CD4-positive, alpha-beta T cell treated with Interleukin-10 for 1 hour (primary cell): ENCODE results near the gene TRAPPC2.
"Not testable (repeated sequence)": the region's sequence is repeated elsewhere in the genome, so short reads cannot be mapped to it uniquely, and the experiment has no call there.

ENCODE experiments used
- DNase-seq: peaks from one replicate; pipeline ENCODE4 v3.0.0-alpha.2; 2020

Gene TRAPPC2

DNA sequence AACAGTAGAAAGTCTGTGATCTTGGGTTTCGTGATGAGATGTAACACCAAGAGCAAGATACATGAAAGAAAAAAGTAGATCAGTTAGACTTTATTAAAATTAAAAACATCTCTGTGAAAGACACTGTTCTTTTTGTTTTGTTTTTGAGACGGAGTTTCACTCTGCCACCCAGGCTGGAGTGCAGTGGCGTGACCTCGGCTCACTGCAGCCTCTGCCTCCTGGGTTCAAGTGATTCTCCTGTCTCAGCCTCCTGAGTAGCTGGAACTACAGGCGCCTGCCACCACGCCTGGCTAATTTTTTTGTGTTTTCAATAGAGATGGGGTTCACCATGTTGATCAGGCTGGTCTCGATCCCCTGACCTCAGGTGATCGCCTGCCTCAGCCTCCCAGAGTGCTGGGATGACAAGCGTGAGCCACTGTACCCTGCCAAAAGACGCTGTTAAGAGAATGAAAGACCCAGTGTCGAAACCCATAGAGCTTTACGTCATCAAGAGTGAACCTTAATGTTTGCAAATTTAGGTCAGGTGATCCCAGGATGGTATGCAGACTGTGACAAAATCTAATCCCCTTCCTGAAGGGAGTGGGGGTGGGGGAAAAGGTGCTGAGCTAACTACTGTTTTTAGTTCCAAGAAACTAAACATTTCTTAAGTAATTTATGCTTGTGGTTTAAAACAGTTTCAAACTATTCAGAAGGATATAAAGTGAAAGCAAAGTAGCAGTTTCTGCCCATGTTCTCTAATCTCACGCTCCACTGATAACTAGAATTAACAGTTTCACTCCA is 8.2 kb upstream of the TRAPPC2 start:
- DNase-seq = peak; percentile 76

DNA sequence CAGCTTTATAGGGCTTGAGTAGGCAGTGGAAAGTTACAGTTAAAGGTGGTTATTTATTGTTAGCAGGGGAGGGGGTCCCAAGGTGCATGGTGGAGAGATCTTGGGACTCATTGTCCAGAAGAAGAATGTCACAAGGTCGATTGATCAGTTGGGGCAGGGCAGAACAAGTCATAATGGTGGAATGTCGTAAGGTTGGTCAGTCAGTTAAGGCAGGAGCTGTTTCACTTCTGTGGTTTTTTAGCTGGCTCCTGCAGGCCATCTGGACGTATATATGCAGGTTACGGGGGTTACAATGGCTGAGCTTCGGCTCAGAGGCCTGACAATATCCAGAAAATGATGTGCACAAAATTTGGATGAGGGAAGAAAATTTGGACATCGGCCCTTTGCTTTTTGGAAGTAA is 7.3 kb upstream of the TRAPPC2 start:
- no peak for DNase-seq

DNA sequence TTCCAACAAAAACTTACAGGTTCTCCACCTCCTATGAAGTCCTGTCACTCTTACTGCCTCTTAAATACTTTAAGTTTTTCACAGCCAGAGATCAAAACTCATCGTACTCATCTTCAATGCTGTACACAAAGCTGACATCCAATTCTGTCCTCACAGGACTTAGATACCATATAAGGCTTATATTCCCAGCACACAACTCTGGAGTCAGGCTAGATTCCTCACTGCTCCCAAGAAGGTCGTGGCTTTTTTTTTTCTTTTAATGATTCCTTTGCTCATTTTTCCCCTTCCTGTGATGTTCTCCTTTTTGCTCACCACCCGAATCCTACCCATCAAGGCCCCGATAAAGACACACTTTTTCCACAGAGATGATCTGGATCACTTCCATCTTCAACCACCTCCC is 914 bp downstream of the TRAPPC2 start:
- no peak for DNase-seq

DNA sequence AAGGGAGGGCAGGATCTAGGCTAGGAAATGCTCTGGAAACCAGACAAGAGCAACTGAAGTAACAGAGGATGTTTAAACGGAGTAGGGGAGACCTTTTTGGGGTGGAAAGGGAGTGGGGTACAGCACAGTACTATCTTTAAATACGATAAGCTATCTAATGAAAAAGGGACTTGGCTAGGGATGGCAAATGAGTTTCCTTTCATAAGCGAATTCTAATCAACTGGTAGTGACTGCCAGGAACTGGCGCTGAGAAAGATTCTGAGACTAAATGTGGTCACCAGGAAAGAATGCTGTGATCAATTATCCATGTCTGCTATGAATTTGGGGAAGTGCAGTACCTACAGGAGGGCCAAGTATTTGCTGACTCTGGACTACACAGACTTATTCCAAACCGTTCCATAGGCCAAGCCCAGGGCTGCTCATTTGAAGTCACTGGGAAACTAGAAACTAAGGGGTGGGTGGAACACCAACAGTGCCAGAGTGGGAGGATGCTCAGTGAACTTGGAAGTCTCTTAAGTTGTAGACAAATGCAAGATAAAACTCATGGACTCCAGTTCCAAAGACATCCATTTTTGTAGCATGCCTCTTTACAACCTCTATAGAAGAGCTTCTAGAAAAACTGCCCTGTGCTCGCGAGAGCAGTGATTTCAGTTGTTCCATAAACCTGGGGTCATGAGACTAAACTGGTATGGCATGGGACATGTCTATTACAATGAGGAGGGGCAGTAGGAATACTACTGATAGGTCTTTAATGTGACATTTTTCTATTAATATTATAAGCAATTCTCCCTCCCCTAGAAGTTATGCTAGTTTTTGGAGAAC is 2.0 kb downstream of the TRAPPC2 start:
- DNase-seq = no peak

DNA sequence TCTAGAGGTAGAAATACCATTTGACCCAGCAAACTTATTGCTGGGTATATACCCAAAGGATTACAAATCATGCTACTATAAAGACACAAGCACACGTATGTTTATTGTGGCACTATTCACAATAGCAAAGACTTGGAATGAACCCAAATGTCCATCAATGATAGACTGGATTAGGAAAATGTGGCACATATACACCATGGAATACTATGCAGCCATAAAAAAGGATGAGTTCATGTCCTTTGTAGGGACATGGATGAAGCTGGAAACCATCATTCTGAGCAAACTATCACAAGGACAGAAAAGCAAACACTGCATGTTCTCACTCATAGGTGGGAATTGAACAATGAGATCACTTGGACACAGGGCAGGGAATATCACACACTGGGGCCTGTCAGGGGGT is 3.9 kb downstream of the TRAPPC2 start:
- not testable (repeated sequence) for DNase-seq

DNA sequence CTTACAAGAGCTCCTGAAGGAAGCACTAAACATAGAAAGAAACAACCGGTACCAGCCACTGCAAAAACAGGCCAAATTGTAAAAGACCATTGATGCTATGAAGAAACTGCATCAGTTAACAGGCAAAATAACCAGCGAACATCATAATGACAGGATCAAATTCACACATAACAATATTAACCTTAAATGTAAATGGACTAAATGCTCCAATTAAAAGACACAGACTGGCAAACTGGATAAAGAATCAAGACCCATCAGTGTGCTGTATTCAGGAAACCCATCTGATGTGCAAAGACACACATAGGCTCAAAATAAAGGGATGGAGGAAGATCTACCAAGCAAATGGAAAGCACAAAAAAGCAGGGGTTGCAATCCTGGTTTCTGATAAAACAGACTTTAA is 7.8 kb downstream of the TRAPPC2 start:
- not testable (repeated sequence) for DNase-seq

DNA sequence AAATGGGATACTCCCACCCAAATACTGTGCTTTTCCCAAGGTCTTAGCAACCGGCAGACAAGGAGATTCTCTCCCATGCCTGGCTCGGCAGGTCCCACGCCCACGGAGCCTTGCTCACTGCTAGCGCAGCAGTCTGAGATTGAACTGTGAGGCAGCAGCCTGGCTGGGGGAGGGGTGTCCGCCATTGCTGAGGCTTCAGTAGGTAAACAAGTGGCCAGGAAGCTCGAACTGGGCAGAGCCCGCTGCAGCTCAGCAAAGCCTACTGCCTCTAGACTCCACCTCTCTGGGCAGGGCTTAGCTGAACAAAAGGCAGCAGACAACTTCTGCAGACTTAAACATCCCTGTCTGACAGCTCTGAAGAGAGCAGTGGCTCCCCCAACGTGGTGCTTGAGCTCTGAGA is 9.5 kb downstream of the TRAPPC2 start:
- DNase-seq = peak; percentile 69

DNA sequence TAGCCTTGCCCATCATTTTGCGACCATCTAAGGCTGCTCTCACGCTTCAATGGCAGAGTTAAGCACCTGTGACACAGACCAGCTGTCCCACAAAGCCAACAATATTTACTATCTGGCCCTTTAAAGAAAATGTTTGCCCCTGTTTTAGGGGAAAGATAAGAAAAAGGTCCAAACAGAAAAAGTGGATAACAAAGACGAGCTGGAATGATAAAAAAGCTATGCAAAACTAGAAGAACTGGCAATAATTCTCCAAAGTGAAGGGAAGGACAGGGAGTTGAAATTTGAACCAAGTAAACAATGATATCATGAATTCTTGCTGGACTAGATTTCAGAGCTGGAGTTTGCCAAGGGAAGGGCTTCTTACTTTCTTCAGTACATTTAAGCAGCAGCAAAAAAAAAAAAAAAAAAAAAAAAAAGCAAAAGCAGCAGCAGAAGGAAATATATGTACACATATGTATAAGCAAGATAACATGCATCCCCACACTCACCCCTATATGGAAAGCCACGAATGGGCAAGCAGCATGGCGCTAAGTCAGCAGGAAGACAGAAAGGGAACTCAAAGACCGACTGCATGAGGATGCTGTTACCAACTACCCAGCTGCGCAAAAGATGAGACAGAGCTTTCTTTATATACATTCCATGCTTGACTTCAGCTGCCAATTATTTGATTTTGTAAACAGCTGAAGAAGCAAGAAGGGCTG is 12.5 kb downstream of the TRAPPC2 start:
- DNase-seq = no peak

DNA sequence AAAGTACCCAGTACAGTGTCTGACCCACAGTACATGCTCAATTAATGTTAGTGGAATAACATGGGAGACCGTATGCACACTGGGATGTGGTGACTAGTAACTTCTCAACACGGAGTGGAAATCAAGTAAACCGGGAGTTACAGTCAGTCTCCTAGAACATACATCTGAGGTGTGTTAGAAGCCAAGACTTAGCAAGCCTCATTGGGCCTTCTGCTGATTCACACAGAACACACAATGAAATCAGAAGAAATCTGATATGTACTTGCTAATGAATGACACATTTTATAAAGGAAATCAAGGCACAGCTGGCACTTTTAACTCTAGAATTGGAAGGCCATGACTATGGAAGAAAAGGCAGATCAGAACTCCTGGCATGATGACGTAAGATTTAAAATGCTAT is 13.0 kb downstream of the TRAPPC2 start:
- no peak for DNase-seq

DNA sequence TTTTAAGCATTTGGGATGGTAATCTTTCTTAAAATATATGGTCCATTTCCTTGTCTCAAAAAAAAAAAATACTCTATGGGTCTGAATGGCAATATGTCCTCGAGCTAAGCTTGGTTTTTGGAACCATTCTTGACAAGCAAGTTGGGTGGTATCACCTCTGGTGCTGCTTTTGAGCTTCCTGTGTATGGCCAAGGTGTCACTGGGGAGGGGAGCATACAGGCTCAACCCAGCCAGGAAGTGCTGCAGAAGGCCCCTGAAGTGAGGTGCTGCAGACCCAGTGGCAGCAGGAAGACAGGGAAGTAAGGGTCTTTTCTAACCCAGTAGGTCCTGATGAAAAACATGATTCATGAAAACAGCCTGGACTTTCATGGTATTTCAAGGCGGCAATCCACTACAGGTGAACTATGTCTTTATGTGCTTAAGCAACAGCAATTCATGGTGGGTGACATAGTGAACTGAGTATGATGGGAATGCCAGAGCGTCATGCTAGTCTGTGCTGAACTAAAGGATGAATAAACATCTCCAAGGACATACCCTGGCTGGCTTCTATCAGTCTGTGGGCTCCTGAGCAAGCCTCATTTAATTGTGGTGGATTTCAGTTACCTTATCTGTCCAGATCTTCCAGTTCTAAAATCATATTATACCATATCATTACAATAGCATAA is 15.1 kb downstream of the TRAPPC2 start:
- peak; percentile 51 for DNase-seq

DNA sequence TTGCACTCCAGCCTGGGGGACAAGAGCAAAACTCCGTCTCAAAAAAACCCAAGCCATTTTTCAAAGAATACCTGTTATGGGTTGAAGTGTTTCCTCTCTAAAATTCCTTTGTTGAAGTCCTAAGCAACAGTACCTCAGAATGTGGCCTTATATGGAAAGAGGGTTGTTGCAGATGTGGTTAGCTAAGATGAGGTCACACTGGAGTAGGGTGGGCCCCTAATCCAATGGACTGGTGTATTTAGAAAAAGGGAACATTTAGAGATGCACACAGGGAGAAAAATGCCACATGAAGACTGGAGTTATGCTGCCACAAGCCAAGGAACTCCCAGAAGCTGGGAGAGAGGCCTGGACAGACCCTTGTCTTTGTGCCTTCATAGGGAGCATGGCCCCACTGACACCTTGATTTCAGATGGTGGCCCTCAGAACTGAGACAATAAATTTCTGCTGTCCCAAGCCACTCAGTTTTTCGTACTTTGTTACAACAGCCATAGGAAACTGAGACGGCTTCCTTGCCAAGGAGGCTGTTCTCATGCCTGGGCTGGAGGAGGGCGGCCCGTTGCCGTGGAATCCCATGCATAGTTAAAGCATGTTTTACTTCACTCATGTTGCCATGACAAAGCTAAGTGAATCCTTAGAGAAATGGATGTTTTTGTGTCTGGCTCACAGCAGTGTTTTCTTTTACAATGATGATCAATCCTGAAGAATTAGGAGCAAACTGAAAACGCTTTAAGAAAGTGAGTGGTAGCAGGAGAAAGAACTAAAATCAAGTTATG is 16.5 kb downstream of the TRAPPC2 start:
- no peak for DNase-seq

DNA sequence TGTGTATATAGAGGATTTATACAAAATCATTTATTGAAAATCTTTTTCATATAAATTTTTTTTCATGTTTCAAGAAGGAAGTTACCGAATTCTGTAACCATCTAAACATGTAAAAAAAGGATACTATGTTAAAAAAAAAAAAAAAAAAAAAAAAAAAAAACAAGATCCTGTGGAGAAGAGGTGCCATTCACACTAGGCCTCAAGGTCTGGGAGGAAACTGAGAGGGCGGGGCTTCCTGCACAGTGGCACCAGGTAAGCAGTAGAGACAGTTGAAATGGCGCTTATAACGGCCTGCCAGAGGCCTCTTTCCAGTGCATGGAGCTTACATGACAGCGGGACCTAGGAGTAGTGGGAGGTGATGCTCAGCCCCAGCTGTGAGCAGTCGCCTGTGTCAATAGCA is 17.5 kb downstream of the TRAPPC2 start:
- DNase-seq = peak; percentile 72

DNA sequence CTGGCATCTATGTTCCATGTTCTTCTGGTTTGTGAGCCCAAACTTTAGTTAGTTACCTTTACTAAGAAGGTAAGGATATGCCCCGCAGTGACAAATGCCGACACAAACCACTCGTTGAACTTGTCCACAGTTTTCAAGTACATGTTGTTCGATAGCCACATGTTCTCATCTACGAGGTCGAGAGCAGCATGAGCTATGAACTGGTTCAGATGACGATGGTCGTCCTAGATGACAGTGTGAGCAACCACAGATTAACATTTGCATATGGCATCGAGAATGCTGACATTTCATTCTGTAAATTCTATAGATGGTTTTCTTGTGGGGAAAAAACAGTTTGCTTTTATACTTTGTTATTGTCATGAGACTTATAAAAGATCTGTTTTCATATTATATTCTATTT is 18.0 kb downstream of the TRAPPC2 start:
- DNase-seq = peak; percentile 34

DNA sequence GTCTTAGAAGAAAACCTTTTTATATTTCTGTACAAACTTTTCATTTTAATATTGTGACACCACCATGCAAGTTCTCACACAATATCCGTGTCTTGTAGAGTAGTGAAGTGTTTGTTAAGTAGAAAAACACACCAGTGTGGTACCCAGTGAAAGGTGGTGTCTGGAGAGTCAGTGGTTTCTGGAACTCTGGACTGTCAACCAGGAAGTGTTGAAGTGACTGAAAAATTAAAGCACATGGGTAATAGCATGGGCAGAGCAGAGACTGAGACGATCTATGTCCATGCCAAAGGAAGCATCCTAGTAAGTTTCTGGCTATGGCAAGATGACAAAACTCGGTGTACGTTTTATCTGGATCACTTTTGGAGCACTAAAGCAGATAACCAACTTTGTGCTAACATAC is 23.3 kb downstream of the TRAPPC2 start:
- DNase-seq = no peak

DNA sequence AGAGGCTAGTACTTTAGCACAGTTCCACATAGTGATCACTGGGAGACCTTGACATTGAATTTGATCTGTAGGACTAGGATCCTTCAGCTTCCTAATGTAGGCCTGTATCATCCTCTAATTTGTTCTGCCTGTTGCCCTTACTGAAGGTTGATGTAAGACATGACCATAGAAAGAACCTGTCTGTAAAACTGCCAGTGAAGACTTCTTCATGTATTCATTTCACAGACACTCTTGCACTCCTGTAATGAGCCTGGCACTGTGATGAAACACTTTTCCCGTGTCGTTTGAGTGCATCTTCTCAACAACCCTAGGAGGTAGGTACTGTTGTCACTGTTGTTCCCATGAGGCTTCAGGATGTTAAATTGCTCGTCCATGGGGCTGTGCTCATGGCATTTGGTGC is 30.8 kb downstream of the TRAPPC2 start:
- DNase-seq = no peak

DNA sequence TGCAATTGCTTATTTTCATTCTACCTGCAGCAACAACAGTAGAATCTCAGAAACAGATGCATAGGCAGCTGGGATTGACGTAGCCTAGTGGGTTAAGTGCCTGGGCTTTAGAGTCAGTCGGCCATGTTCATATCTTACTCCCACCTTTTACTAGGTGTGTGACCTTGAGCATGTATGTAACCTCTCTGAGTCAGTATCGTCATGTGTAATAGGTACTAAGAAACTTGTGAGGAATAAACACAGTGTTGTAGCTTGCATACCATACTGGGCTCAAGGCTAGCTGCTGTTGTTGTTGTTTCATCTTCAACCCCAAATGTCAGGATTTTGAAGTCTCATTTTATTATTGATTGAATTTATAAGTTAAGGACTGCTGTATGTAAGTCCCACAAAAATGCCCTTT is 31.3 kb downstream of the TRAPPC2 start:
- no peak for DNase-seq

DNA sequence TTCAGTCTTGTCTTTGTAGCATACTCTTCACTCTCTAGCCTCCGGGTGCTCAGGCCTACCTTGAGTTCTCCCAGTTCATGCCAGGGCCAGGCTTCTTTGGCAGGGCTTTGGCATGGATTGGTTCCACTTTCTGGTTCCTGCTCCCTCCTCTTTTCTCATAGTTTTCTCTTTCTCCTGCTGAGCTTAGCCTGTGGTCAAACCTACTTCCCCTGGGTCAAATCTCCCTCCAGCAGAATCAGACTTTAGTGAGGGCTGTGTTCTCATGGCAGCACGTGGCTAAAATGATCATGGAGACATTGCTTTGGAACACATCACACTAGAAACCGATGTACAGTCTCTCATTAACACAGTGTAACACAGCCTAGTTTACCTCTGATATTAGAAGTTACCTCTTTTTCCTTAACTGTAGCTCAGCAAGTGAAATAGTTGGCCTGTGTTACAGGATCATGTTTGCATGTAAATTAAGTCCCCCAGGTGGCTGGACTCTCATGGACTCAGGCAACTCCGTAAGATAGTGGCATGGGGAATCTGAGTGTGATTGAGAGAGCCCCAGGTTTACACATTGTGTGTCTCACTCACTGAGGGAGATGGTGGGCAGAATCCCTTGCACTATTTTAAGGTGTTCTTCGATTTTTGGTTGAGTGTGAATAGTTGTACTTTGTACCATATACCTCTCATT is 32.2 kb downstream of the TRAPPC2 start:
- DNase-seq = no peak

DNA sequence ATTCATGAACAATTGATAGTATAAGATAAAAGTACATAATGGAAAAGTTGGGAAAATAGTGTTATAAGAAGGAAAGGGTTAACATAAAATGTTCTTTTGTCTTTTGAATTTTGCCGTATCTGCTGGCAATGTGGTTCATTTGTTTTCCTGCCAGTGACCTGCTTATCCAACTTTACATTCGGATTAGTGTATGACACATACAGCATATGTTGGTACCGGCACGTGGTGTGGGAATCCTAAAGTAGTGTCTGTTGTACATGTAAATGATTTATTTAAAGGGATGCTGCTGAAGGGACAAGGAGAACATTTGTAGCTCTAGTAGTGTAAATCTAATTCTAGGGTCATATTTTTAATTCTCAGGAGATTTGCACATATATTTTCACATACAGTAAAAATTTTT is 34.0 kb downstream of the TRAPPC2 start:
- no peak for DNase-seq

DNA sequence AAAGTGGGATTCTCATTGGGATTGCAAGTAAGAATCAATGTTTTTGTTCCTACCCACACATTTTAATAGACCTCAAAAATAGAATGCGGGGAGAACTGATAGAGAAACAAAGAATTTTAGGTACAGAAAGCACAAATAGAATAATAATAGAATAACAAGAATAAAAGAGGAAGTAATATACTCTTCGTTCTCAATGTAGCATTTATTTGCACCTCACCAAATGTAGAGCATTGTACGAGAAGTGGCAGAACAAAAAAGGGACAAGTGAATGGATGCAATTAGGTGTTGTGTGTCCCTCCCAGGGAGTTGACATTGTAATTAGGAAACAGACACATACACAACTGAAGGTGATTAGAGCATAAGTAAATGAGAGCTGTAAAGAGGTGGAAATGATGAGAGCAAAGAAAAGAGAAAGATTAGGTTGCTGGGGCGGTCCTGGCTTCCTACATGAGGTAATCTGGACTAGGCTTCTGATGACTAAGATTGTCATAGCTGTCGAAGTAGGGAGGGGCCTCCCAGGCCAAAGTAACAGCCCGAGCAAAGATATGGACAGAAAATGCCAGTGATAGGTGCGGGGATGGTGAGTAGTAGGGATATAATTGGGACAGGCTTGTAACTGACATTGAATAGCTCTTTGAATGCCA is 35.1 kb downstream of the TRAPPC2 start:
- DNase-seq = no peak

DNA sequence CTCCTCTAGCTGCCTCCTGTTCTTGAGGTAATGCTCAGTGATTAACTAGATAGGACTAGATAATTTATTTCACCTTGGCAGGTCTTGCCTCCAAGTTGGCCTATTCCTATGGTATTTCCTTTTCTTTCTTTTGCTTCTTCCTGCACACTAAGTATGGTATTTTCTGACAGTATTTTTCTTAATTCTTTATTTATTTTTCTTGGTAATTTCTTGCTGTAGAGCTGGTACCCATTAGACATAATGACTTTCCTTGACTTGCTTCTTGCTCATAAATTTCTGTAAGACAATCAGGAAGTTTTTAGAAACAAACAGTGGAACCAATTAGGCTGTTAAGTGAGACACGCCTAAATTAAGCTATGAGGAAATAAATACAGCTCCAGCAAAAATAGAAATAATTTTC is 36.0 kb downstream of the TRAPPC2 start:
- no peak for DNase-seq

DNA sequence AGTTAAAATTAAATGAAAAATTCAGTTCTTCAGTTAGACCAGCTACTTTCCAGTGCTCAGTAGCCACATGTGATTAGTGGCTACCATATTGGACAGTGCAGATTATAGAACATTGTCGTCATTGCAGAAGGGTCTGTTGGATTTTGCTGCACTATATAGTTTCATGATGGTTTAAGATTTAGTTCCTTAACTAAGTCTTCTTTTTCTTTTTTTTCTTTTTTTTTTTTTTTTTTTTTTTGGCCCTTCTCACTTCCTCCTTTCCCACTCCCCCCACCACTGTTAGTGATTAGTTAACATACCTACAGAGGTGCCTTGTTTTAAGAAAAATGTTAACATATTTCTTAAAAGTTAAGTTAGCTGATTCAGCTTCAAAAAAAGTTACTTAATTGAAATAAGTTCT is 36.4 kb downstream of the TRAPPC2 start:
- DNase-seq = no peak
